ENCODE measurements around the gene TBC1D23. TPM values are rescaled to one million over a fixed set of nuclear protein-coding genes. Genes with fewer than 3 reads are reported as not detected.

Gene TBC1D23
- total and polyA plus RNA-seq, 9 of the 15 experiments (the other 6 are each of a cell fraction or from before 2014, with no cell fraction given), result 23.4 to 85.8 (median 43.7) TPM

- TF ChIP-seq POLR2A (conservative IDR thresholded peaks at IDR 0.05), result no peak
- no peak for TF ChIP-seq ZNF511 (CRISPR knock-in tag; IDR thresholded peaks at IDR 0.05)
- TF ChIP-seq PTTG1 (tag; IDR thresholded peaks at IDR 0.05; ENCODE audit: low read depth), result no peak
- no peak for TF ChIP-seq MIER1 (IDR thresholded peaks at IDR 0.05; ENCODE audit: low read depth)
- no peak for TF ChIP-seq ZSCAN29 (IDR thresholded peaks at IDR 0.05)
- TF ChIP-seq GABPA (tag; conservative IDR thresholded peaks at IDR 0.05; ENCODE audit: low read depth), result peak; percentile 47; the same call in 1 of the 2 replicates
- no peak for TF ChIP-seq ARID4B (CRISPR knock-in tag; IDR thresholded peaks at IDR 0.05)
- no peak for TF ChIP-seq BCL6 (CRISPR knock-in tag; IDR thresholded peaks at IDR 0.05)
- TF ChIP-seq IRF2 (CRISPR knock-in tag; IDR thresholded peaks at IDR 0.05), result no peak
- no peak for TF ChIP-seq RBM39 (optimal IDR thresholded peaks at IDR 0.05; ENCODE audit: low read depth, low read length)
- TF ChIP-seq GTF3C2 (IDR thresholded peaks at IDR 0.05; ENCODE audit: borderline replicate concordance, extremely low read depth, insufficient read length), result no peak
- TF ChIP-seq ARID1B (IDR thresholded peaks at IDR 0.05), result peak; percentile 95
- no peak for TF ChIP-seq NFE2 (IDR thresholded peaks at IDR 0.05; ENCODE audit: low read depth)
- no peak for TF ChIP-seq MCM2 (IDR thresholded peaks at IDR 0.05; ENCODE audit: low read depth)
- TF ChIP-seq ZNF717 (CRISPR knock-in tag; IDR thresholded peaks at IDR 0.05), result no peak
- no peak for TF ChIP-seq HSF4 (CRISPR knock-in tag; IDR thresholded peaks at IDR 0.05; ENCODE audit: borderline replicate concordance)
- TF ChIP-seq ZNF121 (CRISPR knock-in tag; conservative IDR thresholded peaks at IDR 0.05), result no peak
- peak; percentile 29; the same call in 1 of the 2 replicates for TF ChIP-seq ZEB2 (IDR thresholded peaks at IDR 0.05)
- TF ChIP-seq MTF1 (CRISPR knock-in tag; IDR thresholded peaks at IDR 0.05; ENCODE audit: borderline replicate concordance), result no peak
- TF ChIP-seq KAT7 (CRISPR knock-in tag; IDR thresholded peaks at IDR 0.05; ENCODE audit: borderline replicate concordance), result no peak
- 0 out of 2 replicates have a peak, but pooled peaks have one; percentile 34 for TF ChIP-seq POLR2H (tag; IDR thresholded peaks at IDR 0.05; ENCODE audit: low read depth)
- no peak for TF ChIP-seq ETS1 (conservative IDR thresholded peaks at IDR 0.05; ENCODE audit: control insufficient read depth, low read depth, low read length)
These were observed 28.5 kb downstream of the TBC1D23 start (continued) for GRCh38 chr3:100289339-100289738.

All from K562 (cell line).